NCI-H510A (cell line): ENCODE data around the gene MCCD1.
A peak's percentile ranks its signal among the peaks of the same experiment; 100 is the strongest.

Source experiments
- DNase-seq: peaks from one replicate; lab custom pipeline; 2025; lab: John Stamatoyannopoulos, UW

MCCD1 gene

GRCh38 chr6:31513456-31514165, 15.2 kb upstream of the MCCD1 start:
- no peak for DNase-seq

DNA sequence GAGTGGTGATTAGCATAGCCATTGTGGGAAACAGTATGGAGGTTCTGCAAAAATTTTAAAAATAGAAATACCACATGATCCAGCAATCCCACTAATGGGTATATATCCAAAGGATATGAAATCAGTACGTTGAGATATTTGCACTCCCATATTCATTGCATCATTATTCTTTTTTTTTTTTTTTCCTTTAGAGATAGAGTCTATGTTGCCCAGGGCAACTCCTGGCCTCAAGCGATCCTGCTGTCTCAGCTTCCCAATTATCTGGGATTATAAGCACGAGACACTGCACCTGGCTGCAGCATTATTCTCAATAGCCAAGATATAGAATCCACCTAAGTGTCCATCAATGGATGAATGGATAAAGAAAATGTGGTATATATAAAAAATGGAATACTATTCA, 6.9 kb upstream of the MCCD1 start:
- no peak for DNase-seq

DNA sequence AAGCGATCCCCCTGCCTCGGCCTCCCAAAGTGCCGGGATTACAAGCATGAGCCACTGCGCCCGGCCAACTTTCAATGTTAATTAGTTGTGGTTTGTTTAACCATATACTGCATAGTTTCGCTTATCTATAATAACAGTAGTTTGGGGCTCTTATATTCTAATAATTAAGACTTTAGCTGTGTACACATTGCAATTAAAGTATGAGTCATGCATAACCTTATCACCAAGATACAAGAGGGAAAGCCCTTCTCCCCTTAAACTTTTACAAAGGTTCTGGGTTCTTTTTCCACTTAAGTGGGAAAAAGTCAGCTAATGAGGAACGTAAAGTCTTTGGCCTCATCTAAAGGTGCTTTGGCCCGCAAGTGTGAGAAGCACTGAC, 3.2 kb upstream of the MCCD1 start:
- DNase-seq = no peak

GRCh38 chr6:31525932-31526591, 2.7 kb upstream of the MCCD1 start:
- no peak for DNase-seq

GRCh38 chr6:31528307-31528777, 420 bp upstream of the MCCD1 start:
- no peak for DNase-seq

DNA sequence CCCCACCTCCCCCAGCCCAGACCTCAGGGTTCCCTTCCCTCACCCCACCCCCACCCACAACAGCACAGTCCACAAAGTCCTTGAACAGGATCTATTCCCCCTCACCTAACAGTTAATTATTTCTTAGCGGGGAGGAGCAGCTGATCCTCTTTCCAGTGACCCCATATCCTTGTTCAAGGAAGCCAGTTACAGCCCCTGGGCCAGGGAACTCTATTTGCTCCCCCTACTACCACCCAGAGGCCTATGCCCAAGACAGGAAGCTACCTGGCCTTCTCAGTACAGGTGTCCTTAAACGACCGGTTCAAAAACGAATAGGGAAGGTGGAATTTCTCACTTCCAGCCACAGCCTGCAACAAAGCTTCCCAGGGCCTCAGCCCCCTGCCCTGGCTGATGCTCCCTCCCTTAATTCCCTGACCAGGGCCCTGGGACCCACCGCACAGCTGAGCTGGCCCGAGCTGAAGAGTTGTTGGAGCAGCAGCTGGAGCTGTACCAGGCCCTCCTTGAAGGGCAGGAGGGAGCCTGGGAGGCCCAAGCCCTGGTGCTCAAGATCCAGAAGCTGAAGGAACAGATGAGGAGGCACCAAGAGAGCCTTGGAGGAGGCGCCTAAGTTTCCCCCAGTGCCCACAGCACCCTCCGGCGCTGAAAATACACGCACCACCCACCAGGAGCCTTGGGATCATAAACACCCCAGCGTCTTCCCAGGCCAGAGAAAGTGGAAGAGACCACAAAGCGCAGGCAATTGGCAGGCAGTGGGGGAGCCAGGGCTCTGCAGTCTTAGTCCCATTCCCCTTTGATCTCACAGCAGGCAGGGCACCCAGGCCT, 778 bp downstream of the MCCD1 start:
- DNase-seq = no peak

DNA sequence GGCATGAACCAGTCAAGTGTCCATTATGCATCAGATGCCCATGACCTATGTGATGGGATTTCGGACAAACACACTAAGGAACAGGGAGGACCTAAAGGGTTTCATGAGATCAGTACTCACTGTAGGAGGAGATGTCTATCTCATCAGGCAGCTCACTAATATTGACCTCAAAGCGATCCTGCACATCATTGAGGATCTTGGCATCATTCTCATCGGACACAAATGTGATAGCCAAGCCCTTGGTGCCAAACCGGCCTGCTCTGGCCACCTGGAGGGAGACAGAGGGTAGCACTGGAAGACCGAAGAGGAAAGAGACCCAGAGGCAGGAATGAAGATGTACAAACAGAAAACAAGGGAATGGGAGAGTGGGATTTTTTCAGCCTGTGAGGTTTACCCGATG, 1.9 kb downstream of the MCCD1 start:
- no peak for DNase-seq

DNA sequence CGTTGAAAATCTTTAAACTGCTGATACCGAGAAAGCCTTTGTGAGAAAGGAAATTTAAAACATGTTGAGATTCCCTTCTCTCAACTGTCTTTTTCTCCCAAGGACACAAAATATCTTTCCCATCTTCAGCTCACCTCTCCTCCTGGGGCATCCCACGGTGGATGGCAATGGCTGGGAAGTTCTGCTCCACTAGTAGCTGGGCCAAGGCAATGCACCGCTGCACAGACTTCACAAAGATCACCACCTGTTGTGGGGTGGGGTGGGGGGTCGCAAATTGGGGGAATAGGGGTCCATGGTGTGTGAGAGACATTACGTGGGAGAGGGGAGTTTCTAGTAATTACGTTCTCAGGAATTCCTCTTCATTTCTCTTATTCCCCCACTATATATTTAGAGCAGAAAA, 2.4 kb downstream of the MCCD1 start:
- no peak for DNase-seq

- DNase-seq = no peak
Measured at GRCh38 chr6:31531771-31532643, 3.2 kb downstream of the MCCD1 start.

GRCh38 chr6:31532644-31533454, 4.1 kb downstream of the MCCD1 start:
- no peak for DNase-seq

DNA sequence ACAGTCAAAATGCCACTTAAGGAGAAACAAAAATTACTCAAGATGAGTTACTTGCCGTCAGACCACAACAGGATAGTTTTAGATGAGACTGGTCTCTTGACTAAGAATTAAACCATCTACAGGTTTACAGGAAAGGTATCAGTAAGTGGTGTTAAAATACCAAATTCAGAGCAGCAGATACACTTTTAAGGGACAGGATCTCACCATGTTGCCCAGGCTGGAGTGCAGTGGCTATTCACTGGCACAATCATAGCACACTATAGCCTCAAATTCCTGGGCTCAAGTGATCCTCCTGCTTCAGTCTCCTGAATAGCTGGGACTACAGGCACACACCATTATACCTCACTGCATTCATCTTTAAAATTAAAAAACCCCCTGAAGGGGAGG, 4.7 kb downstream of the MCCD1 start:
- DNase-seq = no peak

- DNase-seq = no peak
Measured at GRCh38 chr6:31534011-31534410, 5.2 kb downstream of the MCCD1 start.

DNA sequence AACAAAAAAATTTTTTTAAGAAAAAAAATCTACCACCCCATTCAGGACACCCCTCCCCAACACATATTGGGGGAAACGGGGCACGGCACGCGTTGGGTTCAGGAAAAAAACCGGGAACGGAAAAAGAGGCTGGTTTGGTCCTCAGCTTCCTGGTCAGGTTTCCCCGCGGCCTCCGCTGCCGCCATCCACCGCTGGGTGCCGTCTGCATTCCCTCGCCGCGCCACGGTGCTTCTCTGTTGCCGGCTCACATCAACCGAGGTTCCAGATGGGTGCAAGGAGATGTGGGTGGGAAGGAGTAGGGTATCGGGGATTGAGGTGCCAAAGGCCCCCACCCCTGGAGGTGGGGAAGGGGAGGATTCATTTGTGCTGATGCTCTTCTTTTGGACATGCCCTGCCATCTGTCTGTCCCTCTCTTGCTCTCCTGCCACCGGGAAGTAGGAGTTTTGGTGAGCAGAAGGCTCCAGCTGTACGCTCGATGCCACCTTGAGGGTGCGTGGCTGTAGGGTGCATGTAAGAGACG, 5.8 kb downstream of the MCCD1 start:
- no peak for DNase-seq

GRCh38 chr6:31535538-31536324, 7.0 kb downstream of the MCCD1 start:
- no peak for DNase-seq

DNA sequence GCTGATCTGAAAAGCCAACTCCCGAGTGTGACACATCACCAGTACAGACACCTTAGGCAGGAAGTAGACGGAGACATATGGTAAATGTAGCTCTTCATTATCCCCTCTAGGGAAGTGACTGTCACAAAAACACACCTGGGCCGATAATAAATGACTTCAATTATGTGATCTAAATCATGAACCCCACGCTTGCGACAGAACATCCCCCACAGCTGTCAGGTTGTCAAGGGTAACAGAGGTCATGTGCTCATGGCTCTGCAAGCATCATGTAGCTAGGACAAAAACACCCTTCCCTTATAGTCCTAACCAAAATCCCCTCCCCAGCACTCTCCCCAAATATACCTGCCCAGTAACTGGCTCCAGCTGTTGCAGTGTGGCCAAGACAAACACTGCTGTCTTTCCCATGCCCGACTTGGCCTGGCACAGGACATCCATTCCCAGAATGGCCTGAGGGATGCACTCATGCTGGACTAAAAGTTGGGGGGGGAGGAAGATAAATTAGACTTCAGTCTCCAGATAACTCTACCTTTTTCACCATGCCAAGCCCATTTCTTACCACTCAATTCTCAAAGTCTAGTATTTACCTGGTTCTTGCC, 10.1 kb downstream of the MCCD1 start:
- DNase-seq = no peak

DNA sequence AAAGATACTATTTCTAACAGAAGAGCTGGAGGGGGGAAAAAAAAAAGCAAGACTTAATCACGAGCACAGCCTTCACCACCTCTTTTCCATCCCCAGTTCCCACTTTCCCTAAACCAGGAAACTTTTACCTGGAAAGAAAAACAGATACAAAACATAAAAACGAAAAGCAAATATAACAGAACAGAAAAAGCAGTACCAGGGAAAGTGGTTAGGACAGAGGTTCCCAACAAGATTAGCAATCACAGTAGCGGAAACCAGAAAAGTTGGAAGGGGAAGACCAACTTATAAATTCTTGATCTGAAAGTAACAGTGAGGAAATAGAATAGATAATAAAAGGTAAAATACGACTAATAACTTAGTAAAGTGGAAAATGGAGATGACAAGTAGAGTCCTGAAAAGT, 11.9 kb downstream of the MCCD1 start:
- DNase-seq = no peak

DNA sequence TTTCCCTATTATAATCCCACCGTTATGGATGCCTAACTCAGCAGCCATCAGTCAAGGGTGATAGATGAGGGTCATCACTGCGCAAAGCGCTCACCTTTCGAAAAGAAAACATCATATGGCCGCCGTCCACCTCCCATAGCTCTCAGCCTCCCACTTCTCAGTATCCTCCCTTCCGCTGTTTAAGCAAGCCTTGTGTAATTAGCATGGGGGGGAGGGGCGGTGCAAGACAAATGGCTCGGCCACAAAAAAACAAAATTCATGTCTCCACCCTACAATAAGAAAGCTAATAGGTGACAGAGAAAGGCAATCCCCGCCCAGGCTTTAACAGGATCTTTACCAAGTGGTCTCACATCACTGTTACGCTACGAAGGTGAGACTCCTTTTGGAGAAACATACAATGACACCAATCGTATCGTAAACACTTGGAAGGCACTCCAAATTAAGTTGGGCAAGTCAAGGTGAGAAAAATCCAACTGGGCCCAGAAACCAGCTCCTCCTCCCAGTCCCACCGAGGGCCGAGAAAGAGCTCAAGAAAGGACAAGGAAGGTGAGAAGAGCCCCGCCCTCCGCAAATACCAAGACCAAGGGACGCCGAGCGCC, 12.4 kb downstream of the MCCD1 start:
- peak; percentile 71 for DNase-seq

- DNase-seq = peak; percentile 98
Measured at GRCh38 chr6:31541658-31542521, 13.1 kb downstream of the MCCD1 start, which contains the start of gene DDX39B. TSS of gene DDX39B (minus strand) at chr6:31542003. CDS start at chr6:31540532, 1,471 bp downstream.
